HepG2 (cell line): ENCODE data around the gene CAMSAP3. TPM values are rescaled to one million over a fixed set of nuclear protein-coding genes. Genes with fewer than 3 reads are reported as not detected.

ENCODE experiments used
- ATAC-seq: fragments of 200-7000 bp; cut with Tn5 transposase; 3 replicates; pipeline ENCODE4 v1.9.1; 2020; ENCODE audit warnings: mild to moderate bottlenecking, moderate library complexity
- BruUV-seq: library from RNA; stranded (reverse); fragments of 400-500 nt; replicated peaks from 2 replicates; lab custom pipeline; 2021; lab: Mats Ljungman, UMichigan
- CTCF ChIA-PET: fragments of 300-600 bp; formaldehyde crosslinking; extraction: SDS; loops from one replicate; lab custom pipeline; 2021; ENCODE audit warnings: low total read pairs, inconsistent platforms, low intra/inter-chr PET ratio; lab: Yijun Ruan, JAX
- POLR2A ChIA-PET: fragments of 350-600 bp; sonication (Branson Sonifier 250); formaldehyde crosslinking; loops from one replicate; lab custom pipeline; 2020; ENCODE audit warnings: antibody characterized with exemption, inconsistent platforms; lab: Yijun Ruan, JAX
- DNase-seq: peaks from one replicate; pipeline ENCODE4 v3.0.0-alpha.2; 2015; ENCODE audit warnings: low spot score
- FAIRE-seq: peaks from 3 replicates; lab custom pipeline; 2011; peaks lifted over from hg19 to GRCh38; lab: Jason Lieb, UNC
- H2AFZ ChIP-seq: one replicate; pipeline ENCODE4 v1.6.1; 2011; ENCODE audit warnings: low read length, inconsistent platforms
- H3K27ac ChIP-seq: fragments of 300-600 bp; 3 replicates; pipeline ENCODE4 v1.8.0; 2011; ENCODE audit warnings: mixed run types, mild to moderate bottlenecking, mixed read lengths, low read length, inconsistent platforms; ENCODE audit not compliant: insufficient read depth; ENCODE audit errors: extremely low read length
- H3K27me3 ChIP-seq, 2 experiments: fragments of 200-600 bp in 1 of 2; 2 replicates in 1 of 2; 3 replicates in 1 of 2; pipeline versions ENCODE4 v1.6.0 to v1.8.0; 2011; ENCODE audit warnings: low read length in 2 of 2, mild to moderate bottlenecking in 2 of 2, moderate library complexity in 2 of 2, inconsistent platforms in 1 of 2; ENCODE audit not compliant: insufficient read depth in 2 of 2, control insufficient read depth in 1 of 2
- H3K36me3 ChIP-seq, 2 experiments: fragments of 200-600 bp in 1 of 2; replicated peaks in 1 of 2; 2 replicates in 1 of 2; 3 replicates in 1 of 2; pipeline versions ENCODE4 v1.5.1 to v1.8.0; 2011; ENCODE audit warnings: low read length in 2 of 2, inconsistent platforms in 1 of 2; ENCODE audit not compliant: insufficient read depth in 2 of 2, control insufficient read depth in 1 of 2
- H3K4me1 ChIP-seq: 2 replicates; pipeline ENCODE4 v1.5.1; 2012; ENCODE audit warnings: low read length, inconsistent platforms; ENCODE audit not compliant: insufficient read depth
- H3K4me2 ChIP-seq: 2 replicates; pipeline ENCODE4 v1.6.0; 2011; ENCODE audit warnings: low read depth, low read length, inconsistent platforms
- H3K4me3 ChIP-seq, 3 experiments: fragments of 200-600 bp in 1 of 3; sonication (generic), shearing (Covaris generic) in 1 of 3; replicated peaks in 1 of 3; 2 replicates each; pipeline ENCODE4 v1.5.1; 2011 to 2016; ENCODE audit warnings: low read length in 3 of 3, inconsistent platforms in 2 of 3, low read depth in 2 of 3, mild to moderate bottlenecking in 2 of 3, control low read depth in 1 of 3, mixed read lengths in 1 of 3; ENCODE audit not compliant: insufficient read depth in 1 of 3
- H3K79me2 ChIP-seq: one replicate; pipeline ENCODE4 v1.6.1; 2011; ENCODE audit warnings: low read length, inconsistent platforms; ENCODE audit not compliant: insufficient read depth
- H3K9ac ChIP-seq: 2 replicates; pipeline ENCODE4 v1.6.0; 2011; ENCODE audit warnings: mild to moderate bottlenecking, low read depth, low read length, inconsistent platforms; ENCODE audit not compliant: insufficient read depth
- H3K9me3 ChIP-seq: 2 replicates; pipeline ENCODE4 v1.5.1; 2012; ENCODE audit warnings: mild to moderate bottlenecking, low read length
- H4K20me1 ChIP-seq: 2 replicates; pipeline ENCODE4 v1.6.0; 2011; ENCODE audit warnings: inconsistent platforms, mild to moderate bottlenecking, low read length, moderate library complexity; ENCODE audit not compliant: insufficient read depth
- FOXM1 ChIP-seq: sonication (generic); formaldehyde crosslinking; IDR thresholded peaks from 2 replicates; pipeline ENCODE4 v1.5.0; 2020; ENCODE audit warnings: missing genetic modification reagents
- TMF1 ChIP-seq: sonication (generic); formaldehyde crosslinking; IDR thresholded peaks from 2 replicates; pipeline ENCODE4 v1.8.1; 2022; ENCODE audit warnings: low read depth, missing genetic modification reagents
- ZFP90 ChIP-seq: sonication (generic); formaldehyde crosslinking; IDR thresholded peaks from 2 replicates; pipeline ENCODE4 v1.8.0; 2022; ENCODE audit warnings: missing genetic modification reagents, mild to moderate bottlenecking, inconsistent platforms, borderline replicate concordance
- ZNF766 ChIP-seq: sonication (generic); formaldehyde crosslinking; IDR thresholded peaks from 2 replicates; pipeline ENCODE4 v1.5.0; 2020; ENCODE audit warnings: missing genetic modification reagents, borderline replicate concordance
- WGBS: methylation state at CpG from one replicate; pipeline ENCODE4 v1.1.6; 2017; ENCODE audit warnings: low lambda C conversion rate; 5-methylcytosine and 5-hydroxymethylcytosine counted together
- in situ Hi-C: cut with HindIII; loops from 2 replicates; pipeline ENCODE4 v1.10.0; 2017; ENCODE audit warnings: low pct_unique_long_range_greater_than_20kb; ENCODE audit not compliant: extremely low pct_ligation_motif_present
- intact Hi-C: fragments of 100-400 bp; cut with micrococcal nuclease; formaldehyde crosslinking; loops from one replicate; pipeline ENCODE4 v1.10.0; 2022; ENCODE audit not compliant: unreplicated experiment
- polyA plus RNA-seq, 8 experiments: library from polyadenylated mRNA; depleted of rRNA in 3 of 8; stranded (reverse) in 7 of 8; unstranded in 1 of 8; fragments of >200 nt; fragmentation: Illumina TruSeq in 4 of 8; extraction: Trizol in 4 of 8; gene quantifications; 2 replicates each; pipeline versions ENCODE4 v1.2.1 to v1.2.3, GENCODE V29; 2011 to 2016; ENCODE audit warnings: low read depth in 4 of 8, missing spikeins in 1 of 8, mixed read lengths in 1 of 8; ENCODE audit not compliant: insufficient read depth in 1 of 8
- total RNA-seq, 5 experiments: library from RNA; depleted of rRNA; stranded (reverse); fragments of >200 nt; fragmentation: Illumina TruSeq; extraction: Trizol; gene quantifications; 2 replicates each; pipeline ENCODE4 v1.2.3, GENCODE V29; 2016; ENCODE audit warnings: low read depth in 1 of 5
- TF ChIP-seq, protein P1 (sequence below): sonication (generic); formaldehyde crosslinking; IDR thresholded peaks from 2 replicates; pipeline ENCODE4 v1.9.0; 2021; ENCODE audit warnings: missing genetic modification reagents, mild to moderate bottlenecking, borderline replicate concordance

The CAMSAP3 gene
- total and polyA plus RNA-seq, 2 of the 13 experiments (the other 11 are each of a cell fraction or from before 2014, with no cell fraction given): 10.8 to 11.8 TPM

DNA sequence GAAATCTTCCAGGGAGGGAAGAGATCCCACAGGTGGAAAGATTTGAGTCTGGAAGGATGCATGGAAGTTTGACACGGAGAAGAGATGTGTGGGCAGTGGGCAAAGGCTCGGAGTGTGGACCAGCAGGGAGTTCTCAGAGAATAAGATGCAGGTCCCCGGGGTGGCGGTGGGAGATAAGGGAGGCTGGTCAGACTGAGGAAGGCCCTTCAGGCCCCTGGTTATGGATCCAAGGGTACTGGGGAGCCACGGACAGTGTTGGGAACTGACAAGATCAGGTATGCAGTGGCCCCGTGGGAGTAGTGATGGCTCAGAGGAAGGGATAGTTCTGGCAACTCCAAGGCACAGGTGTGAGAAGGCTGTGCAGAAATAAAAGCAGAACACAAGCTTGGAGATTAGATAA lies 2.5 kb downstream of the CAMSAP3 start:
- Histone ChIP-seq H4K20me1 (peaks cover 43% of the 10 kb centered on the region), H3K9ac (no peak overlapping the region), H3K9me3 (no peaks in the 10 kb centered on the region), H3K4me1 (peaks cover 41% of the 10 kb centered on the region), H3K4me2 (no peak overlapping the region), H3K79me2 (peaks cover 51% of the 10 kb centered on the region), H3K36me3 (peaks cover 2 to 13% of the 10 kb centered on the region in 2 experiments; a peak in 3 of 5 replicates), H3K27me3 (no peaks in the 10 kb centered on the region), H3K4me3 (no peak overlapping the region), H2AFZ (no peak overlapping the region), H3K27ac (no peak overlapping the region)
- in situ Hi-C loops: no loop called here
- no TSS peak for BruUV-seq
- DNase-seq: no peak
- intact Hi-C loops: no loop called here
- CTCF ChIA-PET: no interaction called here
- no peak for FAIRE-seq
- no peak for ATAC-seq
- POLR2A ChIA-PET: interaction anchor here (1.0 kb wide), 2 partner anchors 10 to 30 kb away, joined by 3 read pairs; no protein-coding TSS in a partner anchor
- TF ChIP-seq ZNF766 (CRISPR knock-in tag): no peak
- 73% methylated on average over 6 of the region's 6 CpGs for WGBS

GRCh38 chr19:7600721-7601120 lies 5.1 kb downstream of the CAMSAP3 start:
- H3K9ac ChIP-seq: no peak overlapping the region
- ChIA-PET CTCF (no interaction called here), POLR2A (no interaction called here)
- in situ Hi-C loops: no loop called here
- H3K4me1 ChIP-seq: peaks cover 18% of the 10 kb centered on the region
- H2AFZ ChIP-seq: no peak overlapping the region
- ATAC-seq (no peak), FAIRE-seq (no peak), DNase-seq (no peak)
- H4K20me1 ChIP-seq: peaks cover 59% of the 10 kb centered on the region
- H3K27ac ChIP-seq: no peak overlapping the region
- TF ChIP-seq, protein P1, sequence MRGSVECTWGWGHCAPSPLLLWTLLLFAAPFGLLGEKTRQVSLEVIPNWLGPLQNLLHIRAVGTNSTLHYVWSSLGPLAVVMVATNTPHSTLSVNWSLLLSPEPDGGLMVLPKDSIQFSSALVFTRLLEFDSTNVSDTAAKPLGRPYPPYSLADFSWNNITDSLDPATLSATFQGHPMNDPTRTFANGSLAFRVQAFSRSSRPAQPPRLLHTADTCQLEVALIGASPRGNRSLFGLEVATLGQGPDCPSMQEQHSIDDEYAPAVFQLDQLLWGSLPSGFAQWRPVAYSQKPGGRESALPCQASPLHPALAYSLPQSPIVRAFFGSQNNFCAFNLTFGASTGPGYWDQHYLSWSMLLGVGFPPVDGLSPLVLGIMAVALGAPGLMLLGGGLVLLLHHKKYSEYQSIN (CRISPR knock-in tag): no peak
- no peak for TF ChIP-seq FOXM1 (CRISPR knock-in tag)
- TF ChIP-seq ZFP90 (CRISPR knock-in tag): no peak
- no peak for TF ChIP-seq TMF1 (CRISPR knock-in tag)
- BruUV-seq: no TSS peak
- peaks cover 65% of the 10 kb centered on the region for H3K79me2 ChIP-seq
- peaks cover 12 to 26% of the 10 kb centered on the region in 2 experiments; a peak in 4 of 5 replicates for H3K36me3 ChIP-seq
- no peak overlapping the region for H3K4me3 ChIP-seq
- intact Hi-C loops: no loop called here
- no peaks in the 10 kb centered on the region for H3K27me3 ChIP-seq
- H3K4me2 ChIP-seq: no peak overlapping the region
- H3K9me3 ChIP-seq: no peaks in the 10 kb centered on the region
